Stomach (tissue), 9 donors: ENCODE measurements around the gene ARHGEF25. TPM values are rescaled to one million over a fixed set of nuclear protein-coding genes. Genes with fewer than 3 reads are reported as not detected.
"Not testable (repeated sequence)": the region's sequence is repeated elsewhere in the genome, so short reads cannot be mapped to it uniquely, and the experiment has no call there.

ENCODE experiments used
- DNase-seq, 2 donors: peaks; one replicate each; pipeline versions ENCODE4 v3.0.0 to v3.0.0-alpha.2; 2013 to 2019
- H3K27ac ChIP-seq, 5 donors: fragments of 200-600 bp in 4 of 5; sonication (generic) in 4 of 5; one replicate each; pipeline ENCODE4 v1.5.1; 2013 to 2019; ENCODE audit warnings: mild to moderate bottlenecking in 1 of 5, moderate library complexity in 1 of 5
- H3K27me3 ChIP-seq, 3 donors: fragments of 200-600 bp; sonication (generic); one replicate each; pipeline ENCODE4 v1.5.1; 2017 to 2019; ENCODE audit warnings: mixed run types in 1 of 3
- H3K36me3 ChIP-seq, 4 donors: fragments of 200-600 bp; sonication (generic); 1 replicate in 3 of 4; 2 replicates in 1 of 4; pipeline ENCODE4 v1.5.1; 2016 to 2019
- H3K4me1 ChIP-seq, 4 donors: fragments of 200-600 bp; sonication (generic); one replicate each; pipeline ENCODE4 v1.5.1; 2016 to 2019
- H3K4me3 ChIP-seq, 4 donors: fragments of 200-600 bp; sonication (generic) in 3 of 4; one replicate each; pipeline ENCODE4 v1.5.1; 2016 to 2019; ENCODE audit warnings: mild to moderate bottlenecking in 1 of 4
- H3K9me3 ChIP-seq, 4 donors: fragments of 200-600 bp; sonication (generic); one replicate each; pipeline ENCODE4 v1.5.1; 2016 to 2019
- EP300 ChIP-seq: sonication (generic); formaldehyde crosslinking; IDR thresholded peaks from one replicate; pipeline ENCODE4 v1.6.1; 2017; ENCODE audit warnings: antibody characterized with exemption
- POLR2A ChIP-seq, 4 donors: fragments of 450-650 bp; IDR thresholded peaks; one replicate each; pipeline ENCODE4 v1.6.1; 2016; ENCODE audit warnings: antibody characterized with exemption in 4 of 4, control low read depth in 2 of 4, mild to moderate bottlenecking in 1 of 4, moderate library complexity in 1 of 4
- POLR2AphosphoS5 ChIP-seq, 3 donors: sonication (generic); formaldehyde crosslinking; IDR thresholded peaks; one replicate each; pipeline ENCODE4 v1.6.1; 2016; ENCODE audit warnings: antibody characterized with exemption in 3 of 3
- WGBS, 5 donors: extraction: QIAGEN DNeasy Blood & Tissue Kit in 3 of 5; methylation state at CpG; one replicate each; pipeline versions ENCODE4 v1.1.5 to v1.1.7; 2013 to 2018; 5-methylcytosine and 5-hydroxymethylcytosine counted together
- intact Hi-C: fragments of 100-400 bp; cut with DNase I; formaldehyde crosslinking; loops from one replicate; pipeline ENCODE4 v1.15.1; 2023; ENCODE audit warnings: low total_unique reads
- polyA plus RNA-seq, 3 donors: library from polyadenylated mRNA; stranded (reverse); fragments of 200-250 nt; gene quantifications; one replicate each; pipeline ENCODE4 v1.2.3, GENCODE V29; 2013
- total RNA-seq, 5 donors: library from RNA; depleted of rRNA; stranded (reverse); fragments of >200 nt; gene quantifications; one replicate each; pipeline versions ENCODE4 v1.1.0 to v1.2.3, GENCODE V29; 2014 to 2016
- TF ChIP-seq, protein P1 (sequence below), 7 experiments: fragments of 450-650 bp in 4 of 7; fragments of 200-600 bp in 3 of 7; sonication (generic) in 3 of 7; IDR thresholded peaks; one replicate each; pipeline ENCODE4 v1.5.1; 2016 to 2019; ENCODE audit warnings: antibody characterized with exemption in 7 of 7, control low read depth in 2 of 7, mild to moderate bottlenecking in 1 of 7
- donor health status: healthy with polysubstance abuse.
- donor health status: Bipolar disorder and iron deficiency.
- donor health status: healthy.

ARHGEF25 gene
- total and polyA plus RNA-seq, 8 donors, result 18.7 to 220 (median 30.4) TPM

DNA sequence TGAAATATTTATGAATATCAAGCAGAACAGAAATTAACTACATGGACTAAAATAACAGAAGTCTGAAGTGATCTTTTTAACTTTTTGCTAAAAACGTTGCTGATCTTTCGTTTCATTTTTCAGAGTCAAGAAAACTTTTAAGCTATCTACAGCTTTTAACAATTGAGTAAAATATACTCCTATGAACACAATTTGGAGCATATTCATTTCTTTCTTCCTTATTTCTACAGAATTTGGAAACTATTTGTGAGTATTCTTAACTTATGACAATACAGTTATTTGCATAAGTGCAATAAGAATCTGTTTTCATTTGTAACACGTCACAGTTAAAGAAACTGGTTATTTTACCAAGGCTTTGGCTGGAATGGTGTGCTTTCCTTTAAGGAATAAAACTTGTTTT is 42.8 kb downstream of the ARHGEF25 start:
- Histone ChIP-seq H3K9me3 (no peaks in the 10 kb centered on the region), H3K4me3 (no peak overlapping the region), H3K27me3 (no peaks in the 10 kb centered on the region), H3K27ac (no peak overlapping the region), H3K4me1 (no peaks in the 10 kb centered on the region), H3K36me3 (no peaks in the 10 kb centered on the region)
- no peak for DNase-seq
- WGBS, 5 donors, result 63 to 72% (median 66%) methylated on average over 3 of the region's 3 CpGs
- intact Hi-C loops, result no loop called here
- TF ChIP-seq, protein P1, sequence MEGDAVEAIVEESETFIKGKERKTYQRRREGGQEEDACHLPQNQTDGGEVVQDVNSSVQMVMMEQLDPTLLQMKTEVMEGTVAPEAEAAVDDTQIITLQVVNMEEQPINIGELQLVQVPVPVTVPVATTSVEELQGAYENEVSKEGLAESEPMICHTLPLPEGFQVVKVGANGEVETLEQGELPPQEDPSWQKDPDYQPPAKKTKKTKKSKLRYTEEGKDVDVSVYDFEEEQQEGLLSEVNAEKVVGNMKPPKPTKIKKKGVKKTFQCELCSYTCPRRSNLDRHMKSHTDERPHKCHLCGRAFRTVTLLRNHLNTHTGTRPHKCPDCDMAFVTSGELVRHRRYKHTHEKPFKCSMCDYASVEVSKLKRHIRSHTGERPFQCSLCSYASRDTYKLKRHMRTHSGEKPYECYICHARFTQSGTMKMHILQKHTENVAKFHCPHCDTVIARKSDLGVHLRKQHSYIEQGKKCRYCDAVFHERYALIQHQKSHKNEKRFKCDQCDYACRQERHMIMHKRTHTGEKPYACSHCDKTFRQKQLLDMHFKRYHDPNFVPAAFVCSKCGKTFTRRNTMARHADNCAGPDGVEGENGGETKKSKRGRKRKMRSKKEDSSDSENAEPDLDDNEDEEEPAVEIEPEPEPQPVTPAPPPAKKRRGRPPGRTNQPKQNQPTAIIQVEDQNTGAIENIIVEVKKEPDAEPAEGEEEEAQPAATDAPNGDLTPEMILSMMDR (IDR thresholded peaks at IDR 0.05), result no peak
- TF ChIP-seq POLR2A (IDR thresholded peaks at IDR 0.05), result no peak
- TF ChIP-seq POLR2AphosphoS5 (IDR thresholded peaks at IDR 0.05), result no peak
- no peak for TF ChIP-seq EP300

DNA sequence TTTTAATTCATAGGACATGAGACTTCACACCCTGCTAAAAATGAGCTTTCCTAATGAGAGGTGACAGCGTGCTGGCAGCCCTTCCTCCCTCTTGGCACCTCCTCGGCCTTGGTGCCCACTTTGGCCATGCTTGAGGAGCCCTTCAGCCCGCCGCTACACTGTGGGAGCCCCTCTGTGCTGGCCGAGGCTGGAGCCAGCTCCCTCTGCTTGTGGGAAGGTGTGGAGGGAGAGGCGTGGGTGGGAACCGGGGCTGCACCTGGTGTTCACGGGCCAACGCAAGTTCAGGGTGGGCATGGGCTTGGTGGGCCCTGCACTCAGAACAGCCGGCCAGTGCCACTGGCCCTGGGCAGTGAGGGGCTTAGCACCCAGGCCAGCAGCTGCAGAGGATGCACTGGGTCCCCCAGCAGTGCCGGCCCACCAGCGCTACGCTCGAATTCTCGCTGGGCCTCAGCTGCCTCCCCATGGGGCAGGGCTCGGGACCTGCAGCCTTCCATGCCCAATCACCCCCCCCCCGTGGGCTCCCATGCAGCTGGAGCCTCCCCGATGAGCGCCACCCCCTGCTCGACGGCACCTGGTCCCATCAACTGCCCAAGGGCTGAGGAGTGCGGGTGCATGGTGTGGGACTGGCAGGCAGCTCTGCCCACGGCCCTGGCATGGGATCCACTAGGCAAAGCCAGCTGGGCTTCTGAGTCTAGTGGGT is 44.5 kb downstream of the ARHGEF25 start:
- no peaks in the 10 kb centered on the region for H3K4me1 ChIP-seq
- no peaks in the 10 kb centered on the region for H3K36me3 ChIP-seq
- H3K27me3 ChIP-seq, result no peaks in the 10 kb centered on the region
- H3K27ac ChIP-seq, result no peak overlapping the region
- TF ChIP-seq POLR2A (IDR thresholded peaks at IDR 0.05) (no peak), POLR2AphosphoS5 (IDR thresholded peaks at IDR 0.05) (no peak), EP300 (no peak)
- TF ChIP-seq, protein P1 (IDR thresholded peaks at IDR 0.05), result no peak
- WGBS, 5 donors, result 72 to 84% (median 83%) methylated on average over 11 to 23 of the region's 23 CpGs
- DNase-seq, result no peak
- no peak overlapping the region for H3K4me3 ChIP-seq
- intact Hi-C loops, result no loop called here
- no peaks in the 10 kb centered on the region for H3K9me3 ChIP-seq

DNA sequence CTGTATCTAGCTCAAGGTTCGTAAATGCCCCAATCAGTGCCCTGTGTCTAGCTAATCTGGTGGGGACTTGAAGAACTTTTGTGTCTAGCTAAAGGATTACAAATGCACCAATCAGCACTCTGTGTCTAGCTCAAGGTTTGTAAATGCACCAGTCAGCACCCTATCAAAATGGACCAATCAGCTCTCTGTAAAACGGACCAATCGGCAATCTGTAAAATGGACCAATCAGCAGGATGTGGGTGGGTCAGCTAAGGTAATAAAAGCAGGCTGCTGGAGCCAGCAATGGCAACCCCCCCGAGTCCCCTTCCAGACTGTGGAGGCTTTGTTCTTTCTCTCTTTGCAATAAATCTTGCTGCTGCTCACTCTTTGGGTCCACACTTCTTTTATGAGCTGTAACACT is 45.2 kb downstream of the ARHGEF25 start:
- intact Hi-C loops, H3K4me1 ChIP-seq, DNase-seq, H3K9me3 ChIP-seq, H3K4me3 ChIP-seq, H3K27ac ChIP-seq, H3K36me3 ChIP-seq, H3K27me3 ChIP-seq: not testable (repeated sequence)
- 81 to 88% (median 85%) methylated on average over 4 of the region's 4 CpGs for WGBS, 5 donors

DNA sequence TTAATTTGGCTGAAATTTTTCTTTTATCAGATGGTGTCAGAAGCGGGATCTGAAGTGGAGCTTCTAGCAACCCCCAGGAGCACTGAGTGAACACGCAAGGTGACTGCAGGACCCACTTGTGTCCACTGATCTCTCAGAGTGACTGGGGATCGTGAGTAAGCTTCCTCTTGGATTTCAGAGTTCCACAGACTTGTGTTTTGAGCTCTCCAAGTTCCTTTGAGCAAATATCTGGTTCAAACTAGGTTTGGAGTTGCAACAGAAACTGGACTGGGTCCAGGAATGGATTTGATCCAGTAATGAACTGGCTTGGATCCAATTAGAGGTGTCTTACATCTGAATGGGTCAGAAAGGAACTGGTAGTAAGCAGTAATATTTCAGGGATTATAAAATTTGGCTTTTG is 46.5 kb downstream of the ARHGEF25 start:
- Histone ChIP-seq H3K9me3 (no peaks in the 10 kb centered on the region), H3K4me3 (no peak overlapping the region), H3K27ac (no peak overlapping the region), H3K4me1 (no peaks in the 10 kb centered on the region), H3K27me3 (no peaks in the 10 kb centered on the region), H3K36me3 (no peaks in the 10 kb centered on the region)
- 25 to 52% (median 42%) methylated on average over 3 of the region's 3 CpGs for WGBS, 5 donors
- intact Hi-C loops, result no loop called here
- peak; percentile 9 to 55 for DNase-seq
- no peak for TF ChIP-seq EP300
- TF ChIP-seq, protein P1 (IDR thresholded peaks at IDR 0.05), result no peak
- no peak for TF ChIP-seq POLR2A (IDR thresholded peaks at IDR 0.05)
- TF ChIP-seq POLR2AphosphoS5 (IDR thresholded peaks at IDR 0.05), result no peak

DNA sequence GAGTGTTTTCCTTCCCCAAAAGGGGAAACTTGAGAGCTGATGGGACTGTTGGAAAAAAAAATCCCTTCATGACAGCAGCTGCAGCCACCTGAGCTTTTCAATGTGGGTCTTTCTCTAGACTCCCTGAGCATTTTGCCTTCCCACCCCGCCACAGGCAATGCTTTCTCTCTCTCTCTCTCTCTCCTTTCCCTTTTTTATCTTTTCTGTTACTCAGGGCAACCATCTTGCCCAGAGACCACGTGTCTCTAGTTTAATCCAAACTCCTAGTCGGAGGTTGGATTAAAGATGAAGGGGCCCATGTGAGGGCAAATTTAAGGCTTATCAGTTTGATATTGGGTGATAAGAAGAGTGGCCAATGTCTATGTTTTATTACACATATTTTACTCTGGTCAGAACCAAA is 47.7 kb downstream of the ARHGEF25 start:
- DNase-seq, result no peak
- 23 to 52% (median 42%) methylated on average over 3 of the region's 3 CpGs for WGBS, 5 donors

More for the DNA sequence above, 47.7 kb downstream of the ARHGEF25 start:
- no peaks in the 10 kb centered on the region for H3K36me3 ChIP-seq
- no peak overlapping the region for H3K27ac ChIP-seq
- TF ChIP-seq POLR2AphosphoS5 (IDR thresholded peaks at IDR 0.05), result no peak
- no peak for TF ChIP-seq POLR2A (IDR thresholded peaks at IDR 0.05)
- TF ChIP-seq EP300, result no peak
- TF ChIP-seq, protein P1 (IDR thresholded peaks at IDR 0.05), result no peak
- intact Hi-C loops, result no loop called here
- no peak overlapping the region for H3K4me3 ChIP-seq
- H3K9me3 ChIP-seq, result no peaks in the 10 kb centered on the region
- no peaks in the 10 kb centered on the region for H3K27me3 ChIP-seq
- H3K4me1 ChIP-seq, result no peaks in the 10 kb centered on the region
